Activated T-helper 2 cell treated with anti-CD3 and anti-CD28 coated beads, Interferon-gamma antibody, Interleukin-2, Interleukin-4, amounts not matched to agents 10 μg/mL and 5 μg/mL and 100 μg/mL, durations not matched to agents 14 hours and 24 hours and 36 hours (primary cell): ENCODE measurements around the gene CCBE1. TPM values are rescaled to one million over a fixed set of nuclear protein-coding genes. Genes with fewer than 3 reads are reported as not detected.

Experiments
- DNase-seq: peaks from one replicate; pipeline ENCODE4 v3.0.0; 2021; ENCODE audit warnings: low spot score
- H3K27ac Mint-ChIP-seq: one replicate; pipeline ENCODE4 v1.8.0; 2021; ENCODE audit warnings: mixed read lengths
- H3K27me3 Mint-ChIP-seq: one replicate; pipeline ENCODE4 v1.8.0; 2021; ENCODE audit warnings: low read depth, mixed read lengths
- H3K36me3 Mint-ChIP-seq: one replicate; pipeline ENCODE4 v1.8.0; 2021; ENCODE audit warnings: low read depth, mixed read lengths
- H3K4me1 Mint-ChIP-seq: one replicate; pipeline ENCODE4 v1.8.0; 2021; ENCODE audit warnings: low read depth, mixed read lengths
- H3K4me3 Mint-ChIP-seq: one replicate; pipeline ENCODE4 v1.8.0; 2021; ENCODE audit warnings: low read depth, mild to moderate bottlenecking, moderate library complexity, mixed read lengths
- H3K9me3 Mint-ChIP-seq: one replicate; pipeline ENCODE4 v1.8.0; 2021; ENCODE audit warnings: mixed read lengths
- intact Hi-C: fragments of 100-400 bp; cut with micrococcal nuclease; formaldehyde crosslinking; loops from one replicate; pipeline ENCODE4 v1.15.1; 2023
- total RNA-seq: library from RNA; stranded (reverse); gene quantifications from 2 replicates; pipeline ENCODE4 v1.2.3, GENCODE V29; 2022

The CCBE1 gene
- total RNA-seq, 1 donor from 2014 or later = not detected

DNA sequence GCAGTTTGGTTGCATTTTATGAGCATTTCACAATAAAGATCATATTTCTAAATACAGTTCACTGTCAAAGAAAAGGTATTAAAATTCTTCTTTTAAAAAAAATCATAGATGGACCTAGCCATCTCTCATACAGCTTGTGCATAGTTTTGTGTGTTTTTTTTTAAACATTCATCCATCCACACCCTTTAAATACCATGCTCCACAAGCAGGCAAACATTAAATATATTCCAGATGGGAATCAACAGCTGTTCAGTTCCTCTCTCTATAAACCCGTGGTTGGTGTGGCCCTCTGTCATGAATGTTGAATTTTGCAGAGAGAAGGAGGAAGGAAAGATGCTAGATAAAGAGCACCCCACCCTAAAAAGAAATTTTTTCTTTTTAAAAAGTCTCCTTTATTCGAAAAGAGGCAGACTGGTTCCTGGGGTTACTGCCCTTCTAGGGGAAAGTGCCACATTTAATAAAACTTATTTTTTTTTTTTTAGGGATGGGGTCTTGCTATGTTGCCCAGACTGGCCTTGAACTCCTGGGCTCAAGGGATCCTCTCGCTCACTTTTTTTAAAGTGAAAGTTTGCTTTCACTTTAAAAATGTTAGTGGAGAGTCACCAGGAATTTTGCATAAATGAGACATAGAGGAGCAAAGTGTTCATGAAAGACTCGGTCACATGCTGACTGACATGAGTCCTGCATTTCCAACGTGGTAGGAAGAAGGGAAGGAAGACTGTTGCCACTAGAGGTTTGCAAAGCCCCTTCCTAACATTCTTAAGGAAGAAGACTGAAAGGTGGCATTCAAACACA lies 264.2 kb downstream of the CCBE1 start:
- DNase-seq = no peak
- no peaks in the 10 kb centered on the region for H3K9me3 Mint-ChIP-seq
- H3K4me3 Mint-ChIP-seq = no peak overlapping the region
- intact Hi-C loops = no loop called here
- H3K27me3 Mint-ChIP-seq = no peaks in the 10 kb centered on the region
- no peak overlapping the region for H3K27ac Mint-ChIP-seq
- no peaks in the 10 kb centered on the region for H3K36me3 Mint-ChIP-seq
- H3K4me1 Mint-ChIP-seq = no peaks in the 10 kb centered on the region

GRCh38 chr18:59431131-59431530 lies 266.1 kb downstream of the CCBE1 start:
- H3K4me3 Mint-ChIP-seq = no peak overlapping the region
- H3K36me3 Mint-ChIP-seq = no peaks in the 10 kb centered on the region
- H3K27ac Mint-ChIP-seq = no peak overlapping the region
- no peak for DNase-seq
- intact Hi-C loops = no loop called here
- H3K27me3 Mint-ChIP-seq = no peaks in the 10 kb centered on the region
- H3K9me3 Mint-ChIP-seq = no peaks in the 10 kb centered on the region
- H3K4me1 Mint-ChIP-seq = no peaks in the 10 kb centered on the region

DNA sequence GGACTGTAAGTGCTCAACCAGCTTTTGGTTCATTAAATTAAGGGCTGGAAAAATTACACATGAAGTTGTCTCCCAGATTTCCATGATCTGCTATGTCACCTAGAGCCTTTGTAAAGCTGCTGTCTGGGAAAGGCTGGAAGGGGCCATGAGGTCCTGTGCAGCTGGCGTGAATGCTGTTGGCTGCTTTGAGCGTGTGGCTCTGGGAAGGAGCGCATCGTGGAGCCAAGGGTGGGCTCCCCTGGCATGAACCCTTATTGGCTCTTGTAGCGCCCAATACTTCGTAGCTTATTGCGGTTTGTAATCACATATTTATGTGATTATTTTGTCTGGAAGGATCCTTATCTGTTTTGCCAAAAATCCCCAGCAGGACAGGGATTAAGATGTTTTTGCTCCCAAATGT lies 267.6 kb downstream of the CCBE1 start:
- no peaks in the 10 kb centered on the region for H3K4me1 Mint-ChIP-seq
- intact Hi-C loops = no loop called here
- no peak overlapping the region for H3K4me3 Mint-ChIP-seq
- H3K27me3 Mint-ChIP-seq = no peaks in the 10 kb centered on the region
- no peak for DNase-seq
- no peak overlapping the region for H3K27ac Mint-ChIP-seq
- H3K36me3 Mint-ChIP-seq = no peaks in the 10 kb centered on the region
- no peaks in the 10 kb centered on the region for H3K9me3 Mint-ChIP-seq

GRCh38 chr18:59428018-59428417 lies 269.2 kb downstream of the CCBE1 start:
- no peak overlapping the region for H3K4me3 Mint-ChIP-seq
- H3K27ac Mint-ChIP-seq = no peak overlapping the region
- H3K36me3 Mint-ChIP-seq = no peaks in the 10 kb centered on the region
- intact Hi-C loops = no loop called here
- no peaks in the 10 kb centered on the region for H3K4me1 Mint-ChIP-seq
- no peaks in the 10 kb centered on the region for H3K9me3 Mint-ChIP-seq
- H3K27me3 Mint-ChIP-seq = no peaks in the 10 kb centered on the region
- no peak for DNase-seq

DNA sequence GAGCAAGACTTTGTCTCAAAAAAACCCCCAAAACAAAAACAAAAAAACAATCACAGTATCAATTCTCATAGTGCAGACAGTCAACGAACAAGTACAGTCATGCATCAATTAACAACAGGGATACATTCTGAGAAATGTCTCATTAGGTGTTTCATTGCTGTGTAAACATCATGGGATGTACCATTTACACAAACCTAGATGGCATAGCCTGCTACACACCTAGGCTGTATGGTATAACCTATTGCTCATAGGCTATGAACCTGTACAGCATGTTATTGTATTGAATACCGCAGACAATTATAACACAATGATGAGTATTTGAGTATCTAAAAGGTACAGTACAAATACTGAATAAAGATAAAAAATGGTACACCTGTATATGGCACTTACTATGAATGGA lies 270.4 kb downstream of the CCBE1 start:
- peaks cover 2% of the 10 kb centered on the region for H3K27me3 Mint-ChIP-seq
- H3K9me3 Mint-ChIP-seq = no peaks in the 10 kb centered on the region
- H3K4me3 Mint-ChIP-seq = no peak overlapping the region
- no peak for DNase-seq
- H3K27ac Mint-ChIP-seq = no peak overlapping the region
- no peaks in the 10 kb centered on the region for H3K36me3 Mint-ChIP-seq
- no peaks in the 10 kb centered on the region for H3K4me1 Mint-ChIP-seq
- intact Hi-C loops = no loop called here

DNA sequence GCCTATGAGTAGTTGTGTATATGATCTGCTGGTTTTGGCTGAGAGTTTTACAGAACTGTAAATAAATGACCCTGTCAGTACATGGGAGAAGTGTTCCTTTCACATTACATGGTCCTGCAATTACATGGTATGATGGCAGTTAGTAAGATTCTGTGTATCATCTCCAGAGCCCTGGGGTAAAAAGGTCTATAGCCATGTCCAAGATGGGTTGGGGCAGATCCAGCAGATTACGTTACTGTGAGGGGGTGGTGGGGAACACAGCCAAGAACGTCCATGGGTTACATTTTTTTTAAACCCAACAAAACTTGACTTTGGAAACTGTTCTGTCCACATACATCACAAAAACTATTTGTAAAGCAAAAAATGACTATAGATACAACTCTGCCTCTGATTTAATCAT lies 274.0 kb downstream of the CCBE1 start:
- Mint-ChIP-seq H3K9me3 (no peaks in the 10 kb centered on the region), H3K27me3 (peaks cover 7% of the 10 kb centered on the region), H3K36me3 (no peaks in the 10 kb centered on the region), H3K27ac (no peak overlapping the region), H3K4me1 (no peaks in the 10 kb centered on the region), H3K4me3 (no peak overlapping the region)
- intact Hi-C loops = no loop called here
- DNase-seq = no peak

DNA sequence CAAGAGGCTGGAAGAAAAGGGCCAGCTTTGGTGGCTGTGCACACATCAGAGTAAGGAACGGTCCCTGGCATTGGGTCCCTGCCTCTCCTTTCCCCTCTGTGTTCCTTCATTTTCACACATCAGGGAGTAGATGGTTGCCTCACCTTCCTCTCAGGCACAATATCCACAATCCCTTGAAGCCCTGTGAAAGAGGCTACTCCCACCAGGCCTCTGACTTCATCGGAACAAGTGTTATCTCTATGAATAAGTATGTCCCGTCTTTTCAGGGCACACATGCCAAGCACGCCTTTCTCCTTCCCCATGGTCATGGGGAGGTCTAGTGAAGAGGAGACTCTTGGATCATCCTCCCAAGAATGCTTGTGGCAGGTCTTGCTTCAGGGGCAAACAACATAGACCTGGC lies 277.0 kb downstream of the CCBE1 start:
- Mint-ChIP-seq H3K27ac (no peak overlapping the region), H3K36me3 (no peaks in the 10 kb centered on the region), H3K9me3 (no peaks in the 10 kb centered on the region), H3K27me3 (peaks cover 7% of the 10 kb centered on the region), H3K4me1 (no peaks in the 10 kb centered on the region), H3K4me3 (no peak overlapping the region)
- intact Hi-C loops = no loop called here
- no peak for DNase-seq

DNA sequence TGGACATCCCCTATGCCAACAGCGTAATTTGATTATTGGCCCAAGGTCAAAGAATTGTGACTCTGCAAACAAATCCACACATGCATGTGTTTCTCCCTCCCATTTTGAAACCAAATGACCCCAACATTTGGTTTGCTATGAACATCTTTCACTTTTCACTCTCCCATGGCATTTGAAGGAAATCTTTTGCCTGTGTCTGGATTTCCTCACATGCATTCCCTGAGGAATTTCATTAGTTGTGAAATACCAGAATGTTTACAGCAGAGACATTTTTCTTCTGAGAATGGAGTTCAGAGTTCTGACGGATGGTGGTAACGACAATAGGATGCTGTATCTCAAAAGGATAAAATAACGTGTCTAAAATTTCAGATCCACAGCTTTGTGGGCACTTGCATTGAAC lies 277.8 kb downstream of the CCBE1 start:
- intact Hi-C loops = no loop called here
- H3K36me3 Mint-ChIP-seq = no peaks in the 10 kb centered on the region
- H3K4me3 Mint-ChIP-seq = no peak overlapping the region
- no peak overlapping the region for H3K27ac Mint-ChIP-seq
- H3K4me1 Mint-ChIP-seq = no peaks in the 10 kb centered on the region
- no peak for DNase-seq
- no peaks in the 10 kb centered on the region for H3K9me3 Mint-ChIP-seq
- H3K27me3 Mint-ChIP-seq = peaks cover 8% of the 10 kb centered on the region

DNA sequence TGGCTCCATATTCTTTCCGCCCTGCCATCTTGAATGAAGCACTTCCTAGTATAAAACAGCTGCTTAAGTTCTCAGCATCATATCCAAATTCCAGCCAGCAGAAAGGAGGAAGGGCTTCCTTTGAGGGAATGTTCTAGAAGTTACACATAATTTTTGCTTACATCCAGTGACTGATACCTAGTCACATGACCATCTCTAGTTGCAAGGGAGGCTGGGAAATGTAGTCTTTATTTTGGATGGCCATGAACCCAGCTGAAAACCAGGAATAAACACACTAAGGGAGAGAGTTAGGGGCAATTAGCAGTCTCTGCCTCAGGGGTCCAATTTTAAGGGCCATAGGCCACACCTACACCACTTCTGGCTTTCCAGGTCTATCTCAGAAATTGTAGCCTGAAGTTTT lies 280.4 kb downstream of the CCBE1 start:
- intact Hi-C loops = no loop called here
- H3K27ac Mint-ChIP-seq = no peak overlapping the region
- H3K9me3 Mint-ChIP-seq = no peaks in the 10 kb centered on the region
- H3K36me3 Mint-ChIP-seq = no peaks in the 10 kb centered on the region
- H3K27me3 Mint-ChIP-seq = peaks cover 12% of the 10 kb centered on the region
- no peaks in the 10 kb centered on the region for H3K4me1 Mint-ChIP-seq
- no peak overlapping the region for H3K4me3 Mint-ChIP-seq
- DNase-seq = no peak

GRCh38 chr18:59414111-59414653 lies 283.0 kb downstream of the CCBE1 start:
- Mint-ChIP-seq H3K4me1 (no peaks in the 10 kb centered on the region), H3K27ac (no peak overlapping the region), H3K27me3 (peaks cover 12% of the 10 kb centered on the region), H3K4me3 (no peak overlapping the region), H3K36me3 (no peaks in the 10 kb centered on the region), H3K9me3 (no peaks in the 10 kb centered on the region)
- intact Hi-C loops = no loop called here
- DNase-seq = no peak

DNA sequence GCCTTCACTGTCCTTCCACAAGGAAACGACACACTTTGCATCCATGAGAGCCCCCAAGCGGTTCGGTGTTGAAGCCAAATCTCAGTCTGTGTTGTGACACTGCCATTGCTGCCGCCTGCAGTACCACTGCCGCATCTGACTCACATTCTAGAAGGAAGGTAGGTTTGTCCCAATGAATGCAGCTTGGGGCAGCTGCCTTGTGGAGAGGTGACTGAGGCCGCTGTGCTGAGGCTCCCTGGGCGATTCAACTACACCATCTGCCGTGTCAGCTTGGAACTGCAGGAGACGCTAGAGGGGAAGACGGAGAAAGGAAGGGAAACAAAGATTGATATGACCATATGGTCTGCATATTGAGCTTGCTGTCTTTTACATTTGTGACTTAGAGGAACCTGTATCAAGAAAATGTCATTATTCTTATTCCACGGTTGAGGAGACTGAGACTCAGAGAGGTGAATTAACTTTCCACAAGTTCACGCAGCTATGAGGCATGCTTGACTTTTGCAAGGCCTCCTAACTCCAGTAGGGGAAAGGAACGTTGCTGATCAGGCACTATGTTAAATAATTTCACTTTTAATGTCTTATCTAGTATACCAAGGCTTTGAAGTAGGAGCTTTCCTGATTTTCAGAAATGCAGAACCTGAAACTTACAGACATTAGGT lies 294.7 kb downstream of the CCBE1 start:
- H3K27me3 Mint-ChIP-seq = peaks cover 10% of the 10 kb centered on the region
- peak; percentile 55 for DNase-seq
- H3K4me1 Mint-ChIP-seq = peaks cover 3% of the 10 kb centered on the region
- H3K27ac Mint-ChIP-seq = no peak overlapping the region
- intact Hi-C loops = loop anchor here (2.0 to 5.0 kb wide), 4 partner anchors 45 to 318 kb away; partner anchors contain the start of gene LMAN1
- no peak overlapping the region for H3K4me3 Mint-ChIP-seq
- no peaks in the 10 kb centered on the region for H3K36me3 Mint-ChIP-seq
- H3K9me3 Mint-ChIP-seq = no peaks in the 10 kb centered on the region

- peaks cover 8% of the 10 kb centered on the region for H3K4me1 Mint-ChIP-seq
Measured at GRCh38 chr18:59400407-59400806, 296.8 kb downstream of the CCBE1 start.

More at GRCh38 chr18:59400407-59400806, 296.8 kb downstream of the CCBE1 start:
- Mint-ChIP-seq H3K27me3 (peaks cover 14% of the 10 kb centered on the region), H3K27ac (no peak overlapping the region), H3K4me3 (no peak overlapping the region), H3K9me3 (no peaks in the 10 kb centered on the region), H3K36me3 (no peaks in the 10 kb centered on the region)
- intact Hi-C loops = loop anchor here (5.0 kb wide), 1 partner anchor 43 kb away; the partner anchor contains the start of gene LMAN1
- DNase-seq = no peak
